ENCODE results near the gene CSH2. TPM values are rescaled to one million over a fixed set of nuclear protein-coding genes. Genes with fewer than 3 reads are reported as not detected.
"Not testable (repeated sequence)": the region's sequence is repeated elsewhere in the genome, so short reads cannot be mapped to it uniquely, and the experiment has no call there.

Gene CSH2
- total RNA-seq, 1 donor from 2014 or later = not detected

GRCh38 chr17:63869491-63870291, 3.8 kb downstream of the CSH2 start:
- H3K4me3 ChIP-seq (ENCODE audit: low read depth, low read length); H3K36me3 ChIP-seq (ENCODE audit: control insufficient read depth, insufficient read depth, low read length); H3K27me3 ChIP-seq (ENCODE audit: control insufficient read depth, insufficient read depth, low read length): not testable (repeated sequence)
- TF ChIP-seq CTCF (IDR thresholded peaks at IDR 0.05; ENCODE audit: insufficient read depth, low read length, poor library complexity, severe bottlenecking) = peak; percentile 14
- DNase-seq (ENCODE audit: low read depth) = peak; percentile 21

GRCh38 chr17:63866625-63867024, 6.9 kb downstream of the CSH2 start:
- TF ChIP-seq CTCF (IDR thresholded peaks at IDR 0.05; ENCODE audit: insufficient read depth, low read length, poor library complexity, severe bottlenecking) = peak; percentile 29
- H3K36me3 ChIP-seq (ENCODE audit: control insufficient read depth, insufficient read depth, low read length); H3K4me3 ChIP-seq (ENCODE audit: low read depth, low read length); H3K27me3 ChIP-seq (ENCODE audit: control insufficient read depth, insufficient read depth, low read length); DNase-seq (ENCODE audit: low read depth): not testable (repeated sequence)

GRCh38 chr17:63859257-63859656, 14.2 kb downstream of the CSH2 start:
- DNase-seq (ENCODE audit: low read depth) = no peak
- no peak for TF ChIP-seq CTCF (IDR thresholded peaks at IDR 0.05; ENCODE audit: insufficient read depth, low read length, poor library complexity, severe bottlenecking)
- Histone ChIP-seq H3K27me3 (ENCODE audit: control insufficient read depth, insufficient read depth, low read length) (peaks cover 5% of the 10 kb centered on the region), H3K4me3 (ENCODE audit: low read depth, low read length) (no peak overlapping the region), H3K36me3 (ENCODE audit: control insufficient read depth, insufficient read depth, low read length) (no peaks in the 10 kb centered on the region)

- H3K27me3 ChIP-seq (ENCODE audit: control insufficient read depth, insufficient read depth, low read length); H3K36me3 ChIP-seq (ENCODE audit: control insufficient read depth, insufficient read depth, low read length); DNase-seq (ENCODE audit: low read depth); H3K4me3 ChIP-seq (ENCODE audit: low read depth, low read length): not testable (repeated sequence)
Observed at GRCh38 chr17:63856425-63856824, 17.1 kb downstream of the CSH2 start.

GRCh38 chr17:63855185-63855584, 18.3 kb downstream of the CSH2 start:
- H3K27me3 ChIP-seq (ENCODE audit: control insufficient read depth, insufficient read depth, low read length) = peaks cover 5% of the 10 kb centered on the region
- no peak for TF ChIP-seq CTCF (IDR thresholded peaks at IDR 0.05; ENCODE audit: insufficient read depth, low read length, poor library complexity, severe bottlenecking)
- DNase-seq (ENCODE audit: low read depth) = no peak
- H3K4me3 ChIP-seq (ENCODE audit: low read depth, low read length) = no peak overlapping the region
- no peaks in the 10 kb centered on the region for H3K36me3 ChIP-seq (ENCODE audit: control insufficient read depth, insufficient read depth, low read length)

GRCh38 chr17:63854709-63855108, 18.8 kb downstream of the CSH2 start:
- TF ChIP-seq CTCF (IDR thresholded peaks at IDR 0.05; ENCODE audit: insufficient read depth, low read length, poor library complexity, severe bottlenecking) = no peak
- Histone ChIP-seq H3K4me3 (ENCODE audit: low read depth, low read length) (no peak overlapping the region), H3K27me3 (ENCODE audit: control insufficient read depth, insufficient read depth, low read length) (peaks cover 5% of the 10 kb centered on the region), H3K36me3 (ENCODE audit: control insufficient read depth, insufficient read depth, low read length) (no peaks in the 10 kb centered on the region)
- DNase-seq (ENCODE audit: low read depth) = no peak

Data from kidney epithelial cell (primary cell).